Suprapubic skin (tissue), 4 donors: ENCODE measurements around the gene ZNF747. TPM values are rescaled to one million over a fixed set of nuclear protein-coding genes. Genes with fewer than 3 reads are reported as not detected.

Experiments
- DNase-seq, 2 donors: peaks; one replicate each; pipeline ENCODE4 v3.0.0-alpha.2; 2019; ENCODE audit warnings: low spot score in 2 of 2
- H3K27ac ChIP-seq: fragments of 200-600 bp; sonication (generic); one replicate; pipeline ENCODE4 v1.5.1; 2019
- H3K27me3 ChIP-seq: fragments of 200-600 bp; sonication (generic); one replicate; pipeline ENCODE4 v1.5.1; 2019
- H3K36me3 ChIP-seq: fragments of 200-600 bp; sonication (generic); one replicate; pipeline ENCODE4 v1.5.1; 2019
- H3K4me1 ChIP-seq: fragments of 200-600 bp; sonication (generic); one replicate; pipeline ENCODE4 v1.5.1; 2019
- H3K4me3 ChIP-seq: fragments of 200-600 bp; sonication (generic); one replicate; pipeline ENCODE4 v1.5.1; 2019; ENCODE audit warnings: mild to moderate bottlenecking
- H3K9me3 ChIP-seq: fragments of 200-600 bp; sonication (generic); one replicate; pipeline ENCODE4 v1.5.1; 2019
- CTCF ChIP-seq, 2 donors: fragments of 200-600 bp in 1 of 2; fragments of 450-650 bp in 1 of 2; sonication (generic) in 1 of 2; IDR thresholded peaks; one replicate each; pipeline ENCODE4 v1.5.1; 2016 to 2019; ENCODE audit warnings: antibody characterized with exemption in 2 of 2, mild to moderate bottlenecking in 1 of 2, moderate library complexity in 1 of 2
- EP300 ChIP-seq: sonication (generic); formaldehyde crosslinking; IDR thresholded peaks from one replicate; pipeline ENCODE4 v1.6.1; 2017; ENCODE audit warnings: antibody characterized with exemption
- POLR2A ChIP-seq, 2 donors: fragments of 450-650 bp; IDR thresholded peaks; one replicate each; pipeline ENCODE4 v1.6.1; 2017; ENCODE audit warnings: antibody characterized with exemption in 2 of 2, mild to moderate bottlenecking in 2 of 2, moderate library complexity in 2 of 2
- POLR2AphosphoS5 ChIP-seq, 3 donors: sonication (generic); formaldehyde crosslinking; IDR thresholded peaks; one replicate each; pipeline ENCODE4 v1.6.1; 2017; ENCODE audit warnings: antibody characterized with exemption in 3 of 3
- WGBS: methylation state at CpG from one replicate; pipeline ENCODE4 v1.1.5; 2018; 5-methylcytosine and 5-hydroxymethylcytosine counted together
- total RNA-seq, 4 donors: library from RNA; depleted of rRNA; stranded (reverse); fragments of >200 nt; gene quantifications; one replicate each; pipeline ENCODE4 v1.1.0, GENCODE V29; 2016

ZNF747 gene
- total RNA-seq, 4 donors from 2014 or later = 9.4 to 15.4 (median 11.5) TPM

DNA sequence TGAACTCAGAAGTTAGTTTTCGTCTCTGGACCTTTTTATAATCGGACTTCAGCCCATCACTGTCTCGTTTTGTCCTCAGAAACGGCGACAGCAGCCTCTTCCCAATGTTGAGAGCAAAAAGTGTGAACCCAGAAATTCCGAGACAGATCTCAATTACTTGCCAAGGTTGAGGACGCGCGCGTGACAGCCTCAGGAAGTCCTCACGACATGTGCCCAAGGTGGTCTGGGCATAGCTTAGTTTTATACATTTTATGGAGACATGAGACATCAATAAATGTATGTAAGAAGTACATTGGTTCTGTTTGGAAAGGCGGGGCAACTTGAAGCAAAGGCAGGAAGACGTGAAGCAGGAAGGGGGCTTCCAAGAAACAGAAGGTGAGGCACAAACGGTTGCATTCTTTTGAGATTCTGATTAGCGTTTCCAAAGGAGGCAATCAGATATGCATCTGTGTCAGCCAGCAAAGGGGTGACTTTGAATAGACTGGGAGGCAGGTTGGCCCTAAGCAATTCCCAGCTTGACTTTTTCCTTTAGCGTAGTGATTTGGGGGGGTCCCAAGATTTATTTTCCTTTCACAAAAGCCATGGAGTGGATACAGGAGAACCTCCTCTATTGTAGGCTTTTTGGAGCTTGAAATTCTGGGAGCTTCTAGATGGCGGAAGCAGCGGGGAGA is 583 bp upstream of the ZNF747 start:
- no peaks in the 10 kb centered on the region for H3K27me3 ChIP-seq
- H3K27ac ChIP-seq = peak overlapping the region; percentile 95
- no peak for DNase-seq
- peaks cover 25% of the 10 kb centered on the region for H3K36me3 ChIP-seq
- peak overlapping the region; percentile 83 for H3K4me3 ChIP-seq
- peaks cover 23% of the 10 kb centered on the region for H3K4me1 ChIP-seq
- TF ChIP-seq CTCF (IDR thresholded peaks at IDR 0.05) (no peak), POLR2AphosphoS5 (IDR thresholded peaks at IDR 0.05) (peak in 1 of 3 donors; percentile 55)
- WGBS = 5% methylated on average over 18 of the region's 18 CpGs
- H3K9me3 ChIP-seq = no peaks in the 10 kb centered on the region

DNA sequence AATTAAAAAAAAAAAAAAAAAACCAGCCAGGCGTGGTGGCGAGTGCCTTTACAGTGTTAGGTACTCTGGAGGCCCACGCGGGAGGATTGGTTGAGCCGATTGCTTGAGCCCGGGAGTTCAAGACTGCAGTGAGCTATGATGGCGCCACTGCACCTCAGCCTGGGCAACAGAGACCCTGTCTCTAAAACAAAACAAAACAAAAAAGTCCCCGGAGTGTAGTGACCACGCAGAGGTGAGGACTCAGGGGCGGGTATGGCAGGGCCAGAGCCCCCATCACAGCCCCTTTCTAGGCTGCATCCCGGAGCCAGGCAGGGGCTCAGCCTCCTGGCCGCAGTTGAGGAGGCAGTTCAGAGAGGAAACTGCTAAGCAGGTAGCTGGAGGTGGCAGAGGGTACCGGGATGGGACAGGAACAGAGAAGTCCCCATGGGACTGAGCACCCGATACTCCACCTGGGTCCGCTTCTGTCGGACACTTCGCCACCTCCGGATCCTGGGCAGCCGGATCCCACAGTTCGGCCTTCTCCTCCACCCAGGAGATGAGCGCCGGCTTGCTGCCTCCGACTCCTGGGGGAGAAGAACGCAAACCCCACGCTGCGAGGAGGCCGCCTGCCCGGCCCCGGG is 800 bp downstream of the ZNF747 start:
- Histone ChIP-seq H3K9me3 (no peaks in the 10 kb centered on the region), H3K36me3 (peaks cover 25% of the 10 kb centered on the region), H3K4me1 (peaks cover 32% of the 10 kb centered on the region), H3K27me3 (no peaks in the 10 kb centered on the region), H3K27ac (peak overlapping the region; percentile 95), H3K4me3 (peak overlapping the region; percentile 83)
- WGBS = 24% methylated on average over 16 of the region's 29 CpGs
- TF ChIP-seq POLR2AphosphoS5 (IDR thresholded peaks at IDR 0.05) (no peak), EP300 (no peak), CTCF (IDR thresholded peaks at IDR 0.05) (no peak), POLR2A (IDR thresholded peaks at IDR 0.05) (no peak)
- DNase-seq = no peak

- Histone ChIP-seq H3K4me3 (no peak overlapping the region), H3K36me3 (peaks cover 25% of the 10 kb centered on the region), H3K27ac (no peak overlapping the region), H3K4me1 (peaks cover 40% of the 10 kb centered on the region), H3K9me3 (no peaks in the 10 kb centered on the region), H3K27me3 (no peaks in the 10 kb centered on the region)
- WGBS = 72% methylated on average over 11 of the region's 11 CpGs
- TF ChIP-seq POLR2A (IDR thresholded peaks at IDR 0.05) (no peak), EP300 (no peak), POLR2AphosphoS5 (IDR thresholded peaks at IDR 0.05) (no peak), CTCF (IDR thresholded peaks at IDR 0.05) (no peak)
- no peak for DNase-seq
Measured at GRCh38 chr16:30533146-30533522, 1.5 kb downstream of the ZNF747 start.

DNA sequence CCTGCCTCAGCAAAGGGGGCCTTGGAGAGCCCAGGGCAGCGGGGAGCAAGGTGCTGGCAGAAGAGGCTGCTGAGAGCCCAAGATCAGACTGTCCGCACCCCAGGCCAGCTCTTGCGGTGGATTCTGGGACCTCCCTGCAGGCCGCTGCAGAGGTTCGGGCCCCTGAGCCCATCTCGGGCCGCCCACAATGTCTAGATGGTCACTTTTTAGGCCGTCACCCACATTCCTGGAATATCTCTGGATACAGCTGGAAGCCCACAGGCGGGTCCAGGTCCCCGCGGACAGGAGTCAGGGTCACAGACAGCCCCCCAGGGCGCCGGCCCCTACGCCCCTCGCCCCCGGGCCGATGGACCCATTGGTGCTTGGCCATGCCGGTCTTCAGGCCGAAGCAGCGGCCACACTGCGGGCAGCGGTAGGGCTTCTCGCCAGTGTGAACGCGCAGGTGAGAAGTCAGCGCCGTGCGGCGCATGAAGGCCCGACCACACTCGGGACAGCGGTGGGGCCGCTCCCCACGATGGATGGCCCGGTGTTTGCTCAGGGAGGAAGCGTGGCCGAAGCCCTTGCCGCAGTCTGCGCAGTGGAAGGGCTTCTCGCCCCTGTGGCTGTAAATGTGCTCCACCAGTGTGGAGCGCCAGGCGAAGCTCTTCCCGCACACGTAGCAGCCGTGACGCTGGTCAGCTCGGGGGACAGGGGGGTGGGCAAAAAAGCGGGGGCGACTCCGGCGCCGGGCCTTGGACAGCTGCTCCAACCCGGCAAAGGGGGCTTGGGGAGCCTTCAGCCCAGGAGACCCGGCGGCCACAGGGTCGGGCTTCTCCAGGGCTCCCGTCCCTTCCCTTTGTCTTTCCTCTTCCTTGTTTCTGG is 2.1 kb downstream of the ZNF747 start:
- Histone ChIP-seq H3K27ac (no peak overlapping the region), H3K9me3 (no peaks in the 10 kb centered on the region), H3K4me1 (peaks cover 46% of the 10 kb centered on the region), H3K36me3 (peaks cover 25% of the 10 kb centered on the region), H3K27me3 (no peaks in the 10 kb centered on the region), H3K4me3 (no peak overlapping the region)
- 94% methylated on average over 20 of the region's 57 CpGs for WGBS
- DNase-seq = no peak
- TF ChIP-seq EP300 = no peak
- no peak for TF ChIP-seq CTCF (IDR thresholded peaks at IDR 0.05)
- TF ChIP-seq POLR2A (IDR thresholded peaks at IDR 0.05) = no peak
- no peak for TF ChIP-seq POLR2AphosphoS5 (IDR thresholded peaks at IDR 0.05)
